Thyroid gland (tissue), 4 donors: Measurements from ENCODE around the gene DDX51.

ENCODE experiments used
- POLR2A ChIP-seq, 2 donors: fragments of 450-650 bp; IDR thresholded peaks; one replicate each; pipeline ENCODE4 v1.6.1; 2017; ENCODE audit warnings: antibody characterized with exemption in 2 of 2, mild to moderate bottlenecking in 2 of 2, moderate library complexity in 1 of 2
- TF ChIP-seq, protein P1 (sequence below), 6 experiments: fragments of 200-600 bp in 3 of 6; fragments of 450-650 bp in 3 of 6; sonication (generic) in 3 of 6; IDR thresholded peaks; one replicate each; pipeline ENCODE4 v1.5.1; 2016 to 2019; ENCODE audit warnings: antibody characterized with exemption in 6 of 6, mild to moderate bottlenecking in 2 of 6, inconsistent platforms in 1 of 6, moderate library complexity in 1 of 6

DNA sequence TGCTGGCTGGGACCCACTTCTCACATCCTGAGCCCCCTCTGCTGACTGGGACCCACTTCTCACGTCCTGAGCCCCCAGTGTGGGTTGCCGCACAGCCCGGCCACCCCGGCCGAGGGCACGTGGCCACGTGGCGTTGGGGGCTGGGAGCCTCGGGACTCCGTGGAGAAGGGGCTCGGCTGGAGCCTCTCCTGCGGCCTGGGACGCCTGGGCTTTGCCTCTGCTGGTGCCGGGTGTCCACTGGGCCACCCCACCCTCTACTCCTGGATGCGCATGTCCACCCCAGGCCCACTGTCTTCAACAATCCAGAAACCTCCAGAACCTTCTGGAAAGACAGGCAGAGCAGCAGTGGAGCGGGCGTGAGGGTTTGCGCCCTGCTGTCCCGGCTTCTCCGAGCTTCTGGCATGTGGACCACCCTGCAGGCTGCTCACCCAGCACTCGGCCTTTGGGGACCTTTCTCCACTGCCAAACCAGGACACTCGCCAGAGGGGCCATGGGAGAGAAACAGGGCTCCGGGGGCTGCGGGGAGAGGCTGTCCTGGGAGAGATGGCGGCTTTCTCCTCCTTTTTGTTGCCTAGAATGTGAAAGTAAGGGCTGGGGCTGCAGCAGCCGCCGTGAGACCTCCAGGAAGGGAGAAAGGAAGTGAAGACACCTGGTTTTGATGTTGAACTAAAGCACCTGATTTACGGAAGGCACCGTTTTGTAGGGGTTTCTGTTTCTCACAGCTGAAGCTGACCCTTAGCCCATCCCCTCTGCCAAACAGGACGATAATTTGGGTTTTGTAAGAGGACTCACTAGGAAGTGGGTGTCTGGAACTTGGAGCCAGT lies 30.1 kb upstream of the DDX51 start:
- TF ChIP-seq, protein P1, sequence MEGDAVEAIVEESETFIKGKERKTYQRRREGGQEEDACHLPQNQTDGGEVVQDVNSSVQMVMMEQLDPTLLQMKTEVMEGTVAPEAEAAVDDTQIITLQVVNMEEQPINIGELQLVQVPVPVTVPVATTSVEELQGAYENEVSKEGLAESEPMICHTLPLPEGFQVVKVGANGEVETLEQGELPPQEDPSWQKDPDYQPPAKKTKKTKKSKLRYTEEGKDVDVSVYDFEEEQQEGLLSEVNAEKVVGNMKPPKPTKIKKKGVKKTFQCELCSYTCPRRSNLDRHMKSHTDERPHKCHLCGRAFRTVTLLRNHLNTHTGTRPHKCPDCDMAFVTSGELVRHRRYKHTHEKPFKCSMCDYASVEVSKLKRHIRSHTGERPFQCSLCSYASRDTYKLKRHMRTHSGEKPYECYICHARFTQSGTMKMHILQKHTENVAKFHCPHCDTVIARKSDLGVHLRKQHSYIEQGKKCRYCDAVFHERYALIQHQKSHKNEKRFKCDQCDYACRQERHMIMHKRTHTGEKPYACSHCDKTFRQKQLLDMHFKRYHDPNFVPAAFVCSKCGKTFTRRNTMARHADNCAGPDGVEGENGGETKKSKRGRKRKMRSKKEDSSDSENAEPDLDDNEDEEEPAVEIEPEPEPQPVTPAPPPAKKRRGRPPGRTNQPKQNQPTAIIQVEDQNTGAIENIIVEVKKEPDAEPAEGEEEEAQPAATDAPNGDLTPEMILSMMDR (IDR thresholded peaks at IDR 0.05): no peak
- TF ChIP-seq POLR2A (IDR thresholded peaks at IDR 0.05): no peak
